MM.1S (cell line): ENCODE results near the gene F12.

ENCODE experiments used
- DNase-seq: peaks from one replicate; pipeline ENCODE4 v3.0.0-alpha.2; 2015
- H2AFZ ChIP-seq: fragments of 300-600 bp; sonication (generic); 2 replicates; pipeline ENCODE4 v1.6.0; 2016; ENCODE audit warnings: antibody characterized with exemption, low read length
- H3F3A ChIP-seq: fragments of 300-600 bp; sonication (generic); 2 replicates; pipeline ENCODE4 v1.6.1; 2016; ENCODE audit warnings: mild to moderate bottlenecking, antibody characterized with exemption, low read length, moderate library complexity, mixed read lengths; ENCODE audit not compliant: insufficient read depth
- H3K27ac ChIP-seq: fragments of 300-600 bp; sonication (generic); 2 replicates; pipeline ENCODE4 v1.5.1; 2016; ENCODE audit warnings: mild to moderate bottlenecking, low read length
- H3K27me3 ChIP-seq: fragments of 300-600 bp; sonication (generic); replicated peaks from 2 replicates; pipeline ENCODE4 v1.6.0; 2016; ENCODE audit warnings: low read length; ENCODE audit not compliant: insufficient read depth
- H3K36me3 ChIP-seq: fragments of 300-600 bp; sonication (generic); replicated peaks from 2 replicates; pipeline ENCODE4 v1.6.1; 2016; ENCODE audit warnings: mild to moderate bottlenecking, low read length, mixed read lengths; ENCODE audit not compliant: insufficient read depth
- H3K4me1 ChIP-seq: fragments of 300-600 bp; sonication (generic); 2 replicates; pipeline ENCODE4 v1.6.1; 2016; ENCODE audit warnings: low read length, mixed read lengths
- H3K4me2 ChIP-seq: fragments of 300-600 bp; sonication (generic); 2 replicates; pipeline ENCODE4 v1.6.0; 2016; ENCODE audit warnings: low read depth, low read length
- H3K4me3 ChIP-seq: fragments of 300-600 bp; sonication (generic); 2 replicates; pipeline ENCODE4 v1.5.1; 2016; ENCODE audit warnings: low read length, mixed read lengths
- H3K79me2 ChIP-seq: fragments of 300-600 bp; sonication (generic); 2 replicates; pipeline ENCODE4 v1.6.1; 2016; ENCODE audit warnings: mixed run types, low read length, mixed read lengths
- H3K9ac ChIP-seq: fragments of 300-600 bp; sonication (generic); 2 replicates; pipeline ENCODE4 v1.6.1; 2016; ENCODE audit warnings: low read length, mixed read lengths
- H3K9me2 ChIP-seq: fragments of 300-600 bp; sonication (generic); replicated peaks from 2 replicates; pipeline ENCODE4 v1.6.1; 2016; ENCODE audit warnings: mild to moderate bottlenecking, low read length, mixed read lengths; ENCODE audit not compliant: insufficient read depth
- H3K9me3 ChIP-seq: fragments of 300-600 bp; sonication (generic); replicated peaks from 2 replicates; pipeline ENCODE4 v1.6.1; 2016; ENCODE audit warnings: mild to moderate bottlenecking, low read length, mixed read lengths; ENCODE audit not compliant: insufficient read depth
- H4K20me1 ChIP-seq: fragments of 300-600 bp; sonication (generic); 2 replicates; pipeline ENCODE4 v1.6.1; 2016; ENCODE audit warnings: mild to moderate bottlenecking, low read length, moderate library complexity, mixed read lengths; ENCODE audit not compliant: insufficient read depth
- EZH2 ChIP-seq: fragments of 300-600 bp; sonication (generic); optimal IDR thresholded peaks from 2 replicates; pipeline ENCODE3; 2017; ENCODE audit warnings: low read depth, mild to moderate bottlenecking, antibody characterized with exemption, low read length, mixed read lengths
- EZH2phosphoT487 ChIP-seq: fragments of 300-600 bp; sonication (generic); IDR thresholded peaks from 2 replicates; pipeline ENCODE4 v1.6.1; 2018; ENCODE audit warnings: antibody characterized with exemption, low read length
- TF ChIP-seq, protein P1 (sequence below): fragments of 300-600 bp; sonication (generic); IDR thresholded peaks from 2 replicates; pipeline ENCODE4 v1.5.1; 2016; ENCODE audit warnings: antibody characterized with exemption, low read length, mixed read lengths

The F12 gene

DNA sequence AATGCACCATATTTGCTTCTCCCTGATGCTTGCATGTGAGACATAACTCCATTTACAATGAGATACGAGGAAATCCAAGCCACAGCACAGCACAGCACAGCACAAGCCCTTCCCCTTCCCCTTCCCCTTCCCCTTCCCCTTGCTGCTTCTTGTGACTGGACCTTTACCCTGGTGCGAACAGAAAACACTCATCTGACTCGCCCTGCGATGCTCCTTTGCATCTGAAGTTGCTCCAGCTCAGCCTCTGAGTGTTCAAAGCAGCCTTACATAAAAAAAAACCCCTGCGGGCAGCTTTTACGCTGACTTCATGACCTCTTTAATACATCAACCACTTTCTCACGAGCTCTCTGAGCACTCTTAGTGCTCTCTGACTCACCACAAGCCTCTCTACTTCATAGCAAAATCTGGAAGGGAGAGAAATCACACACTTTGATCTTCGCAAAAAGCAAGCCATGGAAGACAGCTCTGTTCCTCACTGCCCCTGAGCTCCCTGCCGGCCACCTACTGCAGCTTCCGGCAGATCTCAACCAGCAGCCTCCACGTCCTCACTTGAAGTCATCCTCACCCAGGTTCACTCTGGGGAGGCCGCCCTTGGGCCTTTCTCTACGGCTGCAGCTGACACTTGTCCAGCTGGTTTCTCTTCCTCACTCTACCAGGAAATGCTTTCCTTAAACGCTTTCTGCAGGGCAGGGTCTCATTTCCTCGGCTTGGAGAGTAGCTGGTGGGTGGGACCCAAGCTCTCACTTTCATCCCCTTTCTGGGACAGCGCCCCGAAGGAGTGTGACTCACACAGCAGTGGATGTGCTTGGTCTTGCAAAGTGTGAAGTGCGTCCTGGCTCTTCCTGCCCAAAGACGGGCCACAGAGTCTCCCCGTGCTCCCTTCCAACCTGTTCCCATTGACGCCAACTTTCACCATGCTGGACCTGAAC, 19.9 kb downstream of the F12 start:
- Histone ChIP-seq H3K9me2 (no peaks in the 10 kb centered on the region), H4K20me1 (no peaks in the 10 kb centered on the region), H3K27me3 (peaks cover 30% of the 10 kb centered on the region), H3K9ac (no peak overlapping the region), H3K9me3 (no peaks in the 10 kb centered on the region), H3K4me2 (no peak overlapping the region), H3F3A (no peaks in the 10 kb centered on the region), H3K79me2 (no peaks in the 10 kb centered on the region), H3K36me3 (no peaks in the 10 kb centered on the region), H3K4me3 (no peak overlapping the region), H3K27ac (no peak overlapping the region), H2AFZ (no peak overlapping the region), H3K4me1 (no peaks in the 10 kb centered on the region)
- TF ChIP-seq EZH2 (no peak), EZH2phosphoT487 (no peak)
- TF ChIP-seq, protein P1, sequence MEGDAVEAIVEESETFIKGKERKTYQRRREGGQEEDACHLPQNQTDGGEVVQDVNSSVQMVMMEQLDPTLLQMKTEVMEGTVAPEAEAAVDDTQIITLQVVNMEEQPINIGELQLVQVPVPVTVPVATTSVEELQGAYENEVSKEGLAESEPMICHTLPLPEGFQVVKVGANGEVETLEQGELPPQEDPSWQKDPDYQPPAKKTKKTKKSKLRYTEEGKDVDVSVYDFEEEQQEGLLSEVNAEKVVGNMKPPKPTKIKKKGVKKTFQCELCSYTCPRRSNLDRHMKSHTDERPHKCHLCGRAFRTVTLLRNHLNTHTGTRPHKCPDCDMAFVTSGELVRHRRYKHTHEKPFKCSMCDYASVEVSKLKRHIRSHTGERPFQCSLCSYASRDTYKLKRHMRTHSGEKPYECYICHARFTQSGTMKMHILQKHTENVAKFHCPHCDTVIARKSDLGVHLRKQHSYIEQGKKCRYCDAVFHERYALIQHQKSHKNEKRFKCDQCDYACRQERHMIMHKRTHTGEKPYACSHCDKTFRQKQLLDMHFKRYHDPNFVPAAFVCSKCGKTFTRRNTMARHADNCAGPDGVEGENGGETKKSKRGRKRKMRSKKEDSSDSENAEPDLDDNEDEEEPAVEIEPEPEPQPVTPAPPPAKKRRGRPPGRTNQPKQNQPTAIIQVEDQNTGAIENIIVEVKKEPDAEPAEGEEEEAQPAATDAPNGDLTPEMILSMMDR, result no peak
- DNase-seq, result no peak

DNA sequence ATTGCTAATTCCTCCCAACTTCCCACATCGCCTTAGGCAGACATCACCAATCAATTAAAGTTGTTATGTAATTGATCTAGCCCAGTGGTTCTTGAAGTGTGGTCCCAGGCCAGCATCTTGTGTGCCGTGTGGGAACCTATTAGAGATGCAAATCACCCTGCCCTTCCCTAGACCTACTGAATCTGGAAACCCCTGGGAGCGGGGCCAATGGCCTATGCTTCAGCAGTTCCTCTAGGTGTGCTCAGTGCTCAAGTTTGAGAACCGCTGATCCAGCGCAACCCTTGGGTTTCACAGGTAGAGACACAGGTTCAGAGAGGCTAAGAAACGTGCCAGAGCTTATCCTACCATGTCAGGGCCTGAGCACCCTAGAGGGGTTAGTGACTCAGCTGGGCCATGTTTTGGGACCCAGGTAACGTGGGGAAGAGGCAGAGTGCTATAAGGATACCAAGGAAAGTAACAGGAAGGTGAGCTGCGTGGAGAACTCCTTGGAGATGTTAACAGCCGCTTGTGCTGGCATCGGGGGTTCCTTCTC, 20.8 kb downstream of the F12 start:
- Histone ChIP-seq H3K9ac (no peak overlapping the region), H3K79me2 (no peaks in the 10 kb centered on the region), H3F3A (no peaks in the 10 kb centered on the region), H3K4me3 (no peak overlapping the region), H3K27me3 (peaks cover 39% of the 10 kb centered on the region), H3K9me3 (no peaks in the 10 kb centered on the region), H3K36me3 (no peaks in the 10 kb centered on the region), H3K27ac (no peak overlapping the region), H3K4me2 (no peak overlapping the region), H3K4me1 (no peaks in the 10 kb centered on the region), H3K9me2 (no peaks in the 10 kb centered on the region), H4K20me1 (no peaks in the 10 kb centered on the region), H2AFZ (no peak overlapping the region)
- no peak for TF ChIP-seq EZH2
- no peak for TF ChIP-seq EZH2phosphoT487
- TF ChIP-seq, protein P1, result no peak
- DNase-seq, result no peak

DNA sequence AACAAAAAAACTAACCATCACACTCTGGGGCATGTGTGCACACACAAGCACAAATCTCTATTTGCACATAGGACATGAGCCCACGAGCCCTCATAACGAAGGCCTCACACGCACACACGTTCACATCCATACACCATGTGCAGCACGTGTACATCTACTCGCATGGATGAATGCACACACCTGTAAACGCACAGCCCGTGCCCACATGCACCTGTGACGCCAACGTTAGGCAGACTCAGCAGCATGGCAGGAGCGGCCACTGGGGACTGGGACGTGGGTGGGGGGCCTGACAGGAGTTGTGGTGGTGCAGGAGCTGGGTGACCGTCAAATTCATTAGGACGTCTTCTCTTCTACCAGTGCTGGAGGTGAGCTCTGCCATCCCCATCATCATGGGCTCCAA, 22.0 kb downstream of the F12 start:
- no peaks in the 10 kb centered on the region for H3K9me3 ChIP-seq
- no peak overlapping the region for H2AFZ ChIP-seq
- no peak overlapping the region for H3K9ac ChIP-seq
- no peak overlapping the region for H3K27ac ChIP-seq
- H4K20me1 ChIP-seq, result no peaks in the 10 kb centered on the region
- TF ChIP-seq EZH2phosphoT487 (no peak), EZH2 (no peak)
- TF ChIP-seq, protein P1, result no peak
- H3K4me2 ChIP-seq, result no peak overlapping the region
- no peaks in the 10 kb centered on the region for H3K9me2 ChIP-seq
- no peak overlapping the region for H3K4me3 ChIP-seq
- H3K27me3 ChIP-seq, result peaks cover 45% of the 10 kb centered on the region
- no peaks in the 10 kb centered on the region for H3K36me3 ChIP-seq
- no peaks in the 10 kb centered on the region for H3K4me1 ChIP-seq
- no peaks in the 10 kb centered on the region for H3K79me2 ChIP-seq
- no peaks in the 10 kb centered on the region for H3F3A ChIP-seq
- no peak for DNase-seq
